ENCODE measurements around the gene GRPEL2. TPM values are rescaled to one million over a fixed set of nuclear protein-coding genes. Genes with fewer than 3 reads are reported as not detected.

GRPEL2 gene
- total RNA-seq, 1 donor from 2014 or later: 42.5 TPM

- no peaks in the 10 kb centered on the region for H3K9me3 ChIP-seq (ENCODE audit: low read depth)
- H3K27me3 Mint-ChIP-seq (ENCODE audit: insufficient read depth, low read depth): peaks cover 7% of the 10 kb centered on the region
- DNase-seq (ENCODE audit: low spot score): no peak
- TF ChIP-seq, protein P1, sequence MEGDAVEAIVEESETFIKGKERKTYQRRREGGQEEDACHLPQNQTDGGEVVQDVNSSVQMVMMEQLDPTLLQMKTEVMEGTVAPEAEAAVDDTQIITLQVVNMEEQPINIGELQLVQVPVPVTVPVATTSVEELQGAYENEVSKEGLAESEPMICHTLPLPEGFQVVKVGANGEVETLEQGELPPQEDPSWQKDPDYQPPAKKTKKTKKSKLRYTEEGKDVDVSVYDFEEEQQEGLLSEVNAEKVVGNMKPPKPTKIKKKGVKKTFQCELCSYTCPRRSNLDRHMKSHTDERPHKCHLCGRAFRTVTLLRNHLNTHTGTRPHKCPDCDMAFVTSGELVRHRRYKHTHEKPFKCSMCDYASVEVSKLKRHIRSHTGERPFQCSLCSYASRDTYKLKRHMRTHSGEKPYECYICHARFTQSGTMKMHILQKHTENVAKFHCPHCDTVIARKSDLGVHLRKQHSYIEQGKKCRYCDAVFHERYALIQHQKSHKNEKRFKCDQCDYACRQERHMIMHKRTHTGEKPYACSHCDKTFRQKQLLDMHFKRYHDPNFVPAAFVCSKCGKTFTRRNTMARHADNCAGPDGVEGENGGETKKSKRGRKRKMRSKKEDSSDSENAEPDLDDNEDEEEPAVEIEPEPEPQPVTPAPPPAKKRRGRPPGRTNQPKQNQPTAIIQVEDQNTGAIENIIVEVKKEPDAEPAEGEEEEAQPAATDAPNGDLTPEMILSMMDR (IDR thresholded peaks at IDR 0.05): no peak
- TF ChIP-seq EZH2phosphoT487 (IDR thresholded peaks at IDR 0.05) (no peak), EZH2 (IDR thresholded peaks at IDR 0.05) (no peak)
- H3K4me3 Mint-ChIP-seq: no peak overlapping the region
- no peak overlapping the region for H3K27ac ChIP-seq
- H3K9ac ChIP-seq: no peak overlapping the region
- H3K4me1 Mint-ChIP-seq: peaks cover 34% of the 10 kb centered on the region
- H2AFZ ChIP-seq (replicated peaks): no peak overlapping the region
- H3K4me2 ChIP-seq: no peak overlapping the region
- H3F3A ChIP-seq (ENCODE audit: low read depth): no peaks in the 10 kb centered on the region
- no peaks in the 10 kb centered on the region for H3K79me2 ChIP-seq (ENCODE audit: low read depth)
- no peaks in the 10 kb centered on the region for H3K36me3 ChIP-seq
- no peaks in the 10 kb centered on the region for H3K36me3 Mint-ChIP-seq
- no peaks in the 10 kb centered on the region for H4K20me1 ChIP-seq (ENCODE audit: low read depth)
- no peaks in the 10 kb centered on the region for H3K27me3 ChIP-seq
- H3K4me1 ChIP-seq: no peaks in the 10 kb centered on the region
- H3K27ac Mint-ChIP-seq: no peak overlapping the region
- H3K9me3 Mint-ChIP-seq: peaks cover under 1% of the 10 kb centered on the region
- no peak overlapping the region for H3K4me3 ChIP-seq
These were observed 38.1 kb downstream of the GRPEL2 start for GRCh38 chr5:149383399-149383798.

GRCh38 chr5:149386166-149386565 is 40.9 kb downstream of the GRPEL2 start:
- Histone ChIP-seq H4K20me1 (ENCODE audit: low read depth) (no peaks in the 10 kb centered on the region), H3K4me3 (no peak overlapping the region), H3K27me3 (no peaks in the 10 kb centered on the region), H3K79me2 (ENCODE audit: low read depth) (no peaks in the 10 kb centered on the region), H3F3A (ENCODE audit: low read depth) (no peaks in the 10 kb centered on the region), H3K4me1 (no peaks in the 10 kb centered on the region), H2AFZ (replicated peaks) (no peak overlapping the region), H3K36me3 (no peaks in the 10 kb centered on the region), H3K27ac (no peak overlapping the region), H3K4me2 (no peak overlapping the region), H3K9me3 (ENCODE audit: low read depth) (no peaks in the 10 kb centered on the region), H3K9ac (no peak overlapping the region)
- no peak overlapping the region for H3K4me3 Mint-ChIP-seq
- peaks cover 4% of the 10 kb centered on the region for H3K27me3 Mint-ChIP-seq (ENCODE audit: insufficient read depth, low read depth)
- peaks cover 22% of the 10 kb centered on the region for H3K4me1 Mint-ChIP-seq
- DNase-seq (ENCODE audit: low spot score): no peak
- H3K9me3 Mint-ChIP-seq: peaks cover 2% of the 10 kb centered on the region
- H3K36me3 Mint-ChIP-seq: no peaks in the 10 kb centered on the region
- peak overlapping the region; percentile 3 for H3K27ac Mint-ChIP-seq
- TF ChIP-seq EZH2phosphoT487 (IDR thresholded peaks at IDR 0.05): no peak
- no peak for TF ChIP-seq EZH2 (IDR thresholded peaks at IDR 0.05)
- TF ChIP-seq, protein P1 (IDR thresholded peaks at IDR 0.05): no peak

DNA sequence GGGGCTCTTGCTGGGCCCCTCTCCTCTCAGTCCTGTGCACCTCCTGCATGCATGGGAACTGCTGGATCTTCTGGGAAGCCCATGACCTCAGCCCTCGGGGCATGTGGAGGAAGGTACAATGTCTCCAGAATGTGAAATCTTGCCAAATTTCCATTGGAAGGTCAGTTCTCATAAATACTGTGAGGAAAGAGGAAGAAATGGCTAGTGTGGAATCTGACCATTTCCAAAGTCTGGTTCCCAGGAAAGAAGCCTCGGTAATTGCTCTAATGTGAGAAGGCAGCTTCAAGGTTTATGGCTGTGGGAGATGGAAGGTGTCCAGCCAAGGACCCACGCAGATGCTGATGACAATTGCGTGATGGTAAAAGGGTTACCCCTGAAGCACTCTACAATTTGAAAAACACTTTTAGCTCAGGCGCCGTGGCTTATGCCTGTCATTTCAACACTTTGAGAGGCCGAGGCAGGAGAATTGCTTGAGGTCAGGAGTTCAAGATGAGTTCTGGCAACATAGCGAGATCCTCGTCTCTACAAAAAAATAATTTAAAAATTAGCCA is 41.9 kb downstream of the GRPEL2 start:
- peaks cover 17% of the 10 kb centered on the region for H3K4me1 Mint-ChIP-seq
- Histone ChIP-seq H3K36me3 (no peaks in the 10 kb centered on the region), H3K4me3 (no peak overlapping the region), H3K27ac (no peak overlapping the region), H4K20me1 (ENCODE audit: low read depth) (no peaks in the 10 kb centered on the region), H3K79me2 (ENCODE audit: low read depth) (no peaks in the 10 kb centered on the region), H3F3A (ENCODE audit: low read depth) (no peaks in the 10 kb centered on the region), H3K9ac (no peak overlapping the region), H3K4me1 (no peaks in the 10 kb centered on the region), H3K27me3 (no peaks in the 10 kb centered on the region), H3K4me2 (no peak overlapping the region), H3K9me3 (ENCODE audit: low read depth) (no peaks in the 10 kb centered on the region), H2AFZ (replicated peaks) (no peak overlapping the region)
- no peak overlapping the region for H3K4me3 Mint-ChIP-seq
- no peak overlapping the region for H3K27ac Mint-ChIP-seq
- TF ChIP-seq EZH2phosphoT487 (IDR thresholded peaks at IDR 0.05) (no peak), EZH2 (IDR thresholded peaks at IDR 0.05) (no peak)
- TF ChIP-seq, protein P1 (IDR thresholded peaks at IDR 0.05): no peak
- H3K9me3 Mint-ChIP-seq: peaks cover 2% of the 10 kb centered on the region
- DNase-seq (ENCODE audit: low spot score): no peak
- peaks cover 2% of the 10 kb centered on the region for H3K27me3 Mint-ChIP-seq (ENCODE audit: insufficient read depth, low read depth)
- H3K36me3 Mint-ChIP-seq: no peaks in the 10 kb centered on the region

All from neural progenitor cell (in vitro differentiated cells).